Adrenal gland (tissue), 12 donors: ENCODE data around the gene TSC22D4. TPM values are rescaled to one million over a fixed set of nuclear protein-coding genes. Genes with fewer than 3 reads are reported as not detected.

Source experiments
- DNase-seq, 7 donors: peaks; one replicate each; pipeline ENCODE4 v3.0.0-alpha.2; 2019 to 2020
- H3K27ac ChIP-seq, 5 donors: fragments of 200-600 bp; sonication (generic) in 4 of 5; 1 replicate in 3 of 5; 2 replicates in 2 of 5; pipeline versions ENCODE4 v1.5.1 to v1.8.0; 2016 to 2020; ENCODE audit warnings: mild to moderate bottlenecking in 1 of 5
- H3K27me3 ChIP-seq: fragments of 200-600 bp; 2 replicates; pipeline ENCODE4 v1.8.0; 2021
- H3K36me3 ChIP-seq, 2 donors: fragments of 200-600 bp; replicated peaks in 1 of 2; 1 replicate in 1 of 2; 2 replicates in 1 of 2; pipeline versions ENCODE4 v1.5.1 to v1.8.0; 2018 to 2022
- H3K4me1 ChIP-seq, 2 donors: fragments of 200-600 bp; replicated peaks in 1 of 2; 1 replicate in 1 of 2; 2 replicates in 1 of 2; pipeline versions ENCODE4 v1.5.1 to v1.8.0; 2018 to 2021
- H3K4me3 ChIP-seq, 4 donors: fragments of 200-600 bp; sonication (generic) in 3 of 4; one replicate each; pipeline ENCODE4 v1.5.1; 2016 to 2018
- H3K9me3 ChIP-seq, 3 donors: fragments of 200-600 bp; sonication (generic) in 1 of 3; replicated peaks in 1 of 3; 1 replicate in 2 of 3; 2 replicates in 1 of 3; pipeline versions ENCODE4 v1.5.1 to v1.8.0; 2016 to 2021
- POLR2A ChIP-seq, 2 donors: fragments of 450-650 bp; IDR thresholded peaks; one replicate each; pipeline ENCODE4 v1.6.1; 2017; ENCODE audit warnings: antibody characterized with exemption in 2 of 2, mild to moderate bottlenecking in 2 of 2, moderate library complexity in 1 of 2
- whole genome bisulfite sequencing, 4 donors: extraction: QIAGEN DNeasy Blood & Tissue Kit in 2 of 4; methylation state at CpG; one replicate each; pipeline versions ENCODE4 v1.1.5 to v1.1.7; 2013 to 2017; 5-methylcytosine and 5-hydroxymethylcytosine counted together
- intact Hi-C, 2 donors: fragments of 100-400 bp; cut with DNase I; formaldehyde crosslinking; loops; one replicate each; pipeline versions ENCODE4 v1.14.1 to v1.15.0; 2022 to 2023
- polyA plus RNA-seq, 3 donors: library from polyadenylated mRNA; stranded (reverse); fragments of 200-250 nt in 2 of 3; fragments of 350-450 nt in 1 of 3; fragmentation: Illumina TruSeq in 1 of 3; extraction: RNeasy Lipid Tissue Mini Kit (QIAGEN cat#74804) in 1 of 3; gene quantifications; one replicate each; pipeline ENCODE4 v1.2.3, GENCODE V29; 2013 to 2014
- total RNA-seq, 9 donors: library from RNA; depleted of rRNA in 4 of 9; stranded (reverse); fragments of >200 nt in 4 of 9; fragments of 120-200 nt in 1 of 9; fragmentation: NEBNext Ultra II Directional in 1 of 9; extraction: Animal tissue kit (Norgen Biotek cat#: 25700) in 1 of 9; gene quantifications; one replicate each; pipeline versions ENCODE4 v1.1.0 to v1.2.4, GENCODE V29; 2013 to 2023
- TF ChIP-seq, protein P1 (sequence below), 6 experiments: fragments of 450-650 bp in 4 of 6; fragments of 200-600 bp in 2 of 6; sonication (generic) in 1 of 6; IDR thresholded peaks; 1 replicate in 5 of 6; 2 replicates in 1 of 6; pipeline versions ENCODE4 v1.5.1 to v1.8.0; 2016 to 2021; ENCODE audit warnings: antibody characterized with exemption in 6 of 6, mild to moderate bottlenecking in 2 of 6, moderate library complexity in 1 of 6
- donor health status: healthy with polysubstance abuse.
- donor health status: Bipolar disorder and iron deficiency.
- donor health status: DM: yes; HTN: yes; CAD: no.
- donor health status: DM: no; HTN: no; CAD: no.
- donor health status: DM: no; HTN: no; CAD: no.
- donor health status: DM: yes; HTN: yes; CAD: no.

Gene TSC22D4
- total and polyA plus RNA-seq, 12 donors = 11.2 to 96.1 (median 60.7) TPM

DNA sequence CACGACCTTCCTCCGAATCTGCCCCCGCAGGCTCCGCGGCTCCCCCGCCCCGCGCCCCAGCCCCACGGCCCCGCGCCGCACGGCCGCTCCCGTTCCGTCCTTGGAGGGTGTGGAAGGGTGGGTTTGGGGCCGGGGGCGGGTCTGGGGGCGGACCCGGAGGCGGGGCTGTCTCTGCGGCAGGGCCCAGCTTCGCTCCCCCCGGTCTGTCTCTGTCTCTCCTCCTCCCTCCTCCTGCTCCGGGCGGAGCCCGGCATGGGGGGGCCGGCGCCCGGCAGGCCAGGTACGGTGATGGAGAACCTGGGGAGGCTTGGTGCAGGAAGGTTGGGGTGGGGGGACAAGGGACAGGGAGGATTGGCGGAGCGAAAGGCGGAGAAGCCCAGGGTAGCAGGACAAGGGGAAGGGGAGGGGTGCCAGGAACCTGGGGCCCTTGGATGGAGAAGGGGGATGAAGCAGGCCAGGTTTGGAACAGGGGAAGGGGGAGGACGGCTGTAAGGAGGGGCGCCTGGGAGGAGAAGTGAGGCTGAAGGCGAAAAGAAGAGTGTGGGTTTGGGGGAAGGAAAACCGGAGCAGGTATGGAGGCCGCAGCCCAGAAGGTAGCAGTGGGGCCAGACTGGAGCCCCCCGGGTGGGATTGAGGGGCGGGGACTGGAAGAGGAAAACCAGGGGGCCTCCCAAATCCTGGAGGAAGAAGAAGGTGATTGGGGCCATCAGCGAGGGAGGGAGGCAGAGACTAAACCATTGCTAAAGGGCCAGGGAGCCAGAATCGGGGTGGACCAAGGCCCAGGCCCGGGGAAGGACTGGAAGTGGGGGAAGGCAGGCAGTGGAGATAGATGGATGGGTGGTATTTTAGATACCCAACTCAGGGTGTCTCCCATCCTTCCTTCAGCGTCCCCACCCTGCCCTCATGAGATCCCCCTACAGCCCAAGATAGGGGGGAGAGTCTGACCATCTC, 5.0 kb upstream of the TSC22D4 start, which contains the start of gene NYAP1:
Gene NYAP1, plus strand, starts transcription at position 206 of the 951 bp plus-strand sequence. CDS start 1,385 bp downstream, outside the sequence.
- peak in 6 of 7 donors; percentile 46 to 81 (median 64) for DNase-seq
- H3K9me3 ChIP-seq = no peaks in the 10 kb centered on the region
- intact Hi-C loops = no loop called here
- TF ChIP-seq, protein P1, sequence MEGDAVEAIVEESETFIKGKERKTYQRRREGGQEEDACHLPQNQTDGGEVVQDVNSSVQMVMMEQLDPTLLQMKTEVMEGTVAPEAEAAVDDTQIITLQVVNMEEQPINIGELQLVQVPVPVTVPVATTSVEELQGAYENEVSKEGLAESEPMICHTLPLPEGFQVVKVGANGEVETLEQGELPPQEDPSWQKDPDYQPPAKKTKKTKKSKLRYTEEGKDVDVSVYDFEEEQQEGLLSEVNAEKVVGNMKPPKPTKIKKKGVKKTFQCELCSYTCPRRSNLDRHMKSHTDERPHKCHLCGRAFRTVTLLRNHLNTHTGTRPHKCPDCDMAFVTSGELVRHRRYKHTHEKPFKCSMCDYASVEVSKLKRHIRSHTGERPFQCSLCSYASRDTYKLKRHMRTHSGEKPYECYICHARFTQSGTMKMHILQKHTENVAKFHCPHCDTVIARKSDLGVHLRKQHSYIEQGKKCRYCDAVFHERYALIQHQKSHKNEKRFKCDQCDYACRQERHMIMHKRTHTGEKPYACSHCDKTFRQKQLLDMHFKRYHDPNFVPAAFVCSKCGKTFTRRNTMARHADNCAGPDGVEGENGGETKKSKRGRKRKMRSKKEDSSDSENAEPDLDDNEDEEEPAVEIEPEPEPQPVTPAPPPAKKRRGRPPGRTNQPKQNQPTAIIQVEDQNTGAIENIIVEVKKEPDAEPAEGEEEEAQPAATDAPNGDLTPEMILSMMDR (IDR thresholded peaks at IDR 0.05) = no peak
- TF ChIP-seq POLR2A (IDR thresholded peaks at IDR 0.05) = no peak
- peak within 1 kb of the TSS in 2 of 4 donors; percentile 38 to 91 for H3K4me3 ChIP-seq
- no peaks in the 10 kb centered on the region for H3K36me3 ChIP-seq
- 22 to 46% (median 33%) methylated on average over 21 to 45 of the region's 45 CpGs for WGBS, 4 donors
- peak within 1 kb of the TSS in 3 of 5 donors; percentile 43 to 86 (median 66) for H3K27ac ChIP-seq
- H3K27me3 ChIP-seq = no peaks in the 10 kb centered on the region
- H3K4me1 ChIP-seq = peaks cover 14 to 24% of the 10 kb centered on the region in 2 donors

DNA sequence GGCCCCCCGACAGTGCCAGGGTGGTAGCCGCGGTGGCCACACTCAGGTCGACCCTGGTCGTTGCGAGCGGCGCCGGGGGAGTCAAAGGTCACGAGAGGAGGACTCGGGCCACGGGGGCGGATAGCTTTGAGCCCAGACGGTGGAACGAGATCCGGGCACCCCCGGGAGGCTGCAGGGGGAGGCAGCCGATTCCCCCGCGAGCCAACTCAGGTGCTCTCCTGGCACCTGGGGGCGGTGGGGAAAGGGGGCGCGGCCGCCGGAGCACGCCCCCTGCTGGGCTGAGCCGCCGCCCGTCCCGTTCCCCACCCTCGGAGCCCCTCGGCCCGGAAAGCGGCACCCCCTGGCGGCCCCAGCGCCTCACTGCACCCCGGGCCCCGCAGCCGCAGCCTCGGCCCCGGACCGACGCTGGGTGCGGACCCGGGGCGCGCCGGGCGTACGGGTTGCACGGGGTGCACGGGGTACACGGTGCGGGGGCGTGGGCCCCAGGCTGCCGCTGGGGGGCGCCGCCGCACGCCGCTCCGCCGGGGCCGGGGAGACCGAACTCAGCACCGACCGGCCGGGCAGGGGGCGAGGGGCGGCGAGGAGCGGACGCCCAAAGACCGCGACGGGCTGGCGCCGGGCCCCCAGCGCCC, 4.2 kb upstream of the TSC22D4 start:
- peak in 5 of 7 donors; percentile 55 to 77 (median 71) for DNase-seq
- peak overlapping the region in 2 of 4 donors; percentile 38 to 91 for H3K4me3 ChIP-seq
- H3K27ac ChIP-seq = peak overlapping the region in 3 of 5 donors; percentile 43 to 86 (median 47)
- TF ChIP-seq, protein P1 (IDR thresholded peaks at IDR 0.05) = peak; percentile 38 to 97 (median 80)
- no peak for TF ChIP-seq POLR2A (IDR thresholded peaks at IDR 0.05)
- intact Hi-C loops = no loop called here
- WGBS, 4 donors = 0 to 1% (median 1%) methylated on average over 20 to 78 of the region's 79 CpGs; no CpG with 5 or more reads in 1 of the 4 donors
- peaks cover 14 to 21% of the 10 kb centered on the region in 2 donors for H3K4me1 ChIP-seq
- H3K9me3 ChIP-seq = no peaks in the 10 kb centered on the region
- no peaks in the 10 kb centered on the region for H3K36me3 ChIP-seq
- no peaks in the 10 kb centered on the region for H3K27me3 ChIP-seq

DNA sequence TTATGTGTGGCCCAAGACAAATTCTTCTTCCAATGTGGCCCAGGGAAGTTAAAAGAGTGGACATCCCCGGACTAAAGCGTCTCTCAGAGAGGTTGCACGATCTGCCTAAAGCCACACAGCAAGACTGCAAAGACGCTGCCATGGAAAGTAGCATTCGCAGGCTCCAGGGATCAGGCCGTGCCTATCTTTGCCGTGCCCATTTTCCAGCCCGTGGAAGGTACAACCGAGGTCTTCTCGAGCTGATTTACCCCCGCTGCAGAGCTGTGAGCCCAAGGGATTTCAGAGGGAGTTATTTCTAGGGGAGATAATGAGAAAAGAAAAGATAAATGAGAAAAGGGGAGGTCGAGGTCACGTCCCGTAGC, 3.7 kb upstream of the TSC22D4 start:
- TF ChIP-seq POLR2A (IDR thresholded peaks at IDR 0.05) = no peak
- TF ChIP-seq, protein P1 (IDR thresholded peaks at IDR 0.05) = no peak
- 36 to 40% (median 38%) methylated on average over 13 to 14 of the region's 14 CpGs for WGBS, 4 donors
- H3K27me3 ChIP-seq = no peaks in the 10 kb centered on the region
- no peaks in the 10 kb centered on the region for H3K9me3 ChIP-seq
- no peaks in the 10 kb centered on the region for H3K36me3 ChIP-seq
- peaks cover 15 to 21% of the 10 kb centered on the region in 2 donors for H3K4me1 ChIP-seq
- intact Hi-C loops = no loop called here
- H3K4me3 ChIP-seq = peak overlapping the region in 2 of 4 donors; percentile 38 to 91
- peak overlapping the region in 2 of 5 donors; percentile 47 to 86 for H3K27ac ChIP-seq
- no peak for DNase-seq

DNA sequence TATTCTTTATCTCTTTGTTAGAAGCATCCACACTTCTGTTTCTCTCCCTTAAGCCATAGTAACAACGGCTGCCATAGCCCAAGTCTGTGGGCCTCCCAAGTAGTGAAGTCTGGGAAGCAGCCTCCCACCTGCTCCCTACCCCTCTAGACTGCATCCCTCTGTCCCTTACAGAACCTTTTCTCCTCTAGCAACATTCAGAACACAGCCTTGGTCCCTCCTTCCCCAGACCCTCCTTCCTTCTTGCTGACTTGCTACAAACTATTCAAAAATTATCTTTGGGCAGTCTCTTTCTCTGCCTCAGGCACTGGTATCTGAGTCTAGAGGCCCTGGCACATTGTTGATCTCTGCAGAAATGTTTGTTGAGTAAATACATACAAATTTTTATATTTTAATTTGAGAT, 2.5 kb upstream of the TSC22D4 start:
- no peak for DNase-seq
- Histone ChIP-seq H3K27me3 (no peaks in the 10 kb centered on the region), H3K4me1 (peaks cover 27 to 31% of the 10 kb centered on the region in 2 donors), H3K9me3 (no peaks in the 10 kb centered on the region), H3K36me3 (no peaks in the 10 kb centered on the region), H3K4me3 (no peak overlapping the region), H3K27ac (no peak overlapping the region)
- TF ChIP-seq, protein P1 (IDR thresholded peaks at IDR 0.05) = no peak
- no peak for TF ChIP-seq POLR2A (IDR thresholded peaks at IDR 0.05)
- intact Hi-C loops = no loop called here
- WGBS, 4 donors = 86 to 91% (median 88%) methylated on average over 1 of the region's 1 CpG
